Sigmoid colon (tissue), 7 donors: ENCODE measurements around the gene NKX2-1. TPM values are rescaled to one million over a fixed set of nuclear protein-coding genes. Genes with fewer than 3 reads are reported as not detected.

Source experiments
- DNase-seq: peaks from one replicate; pipeline ENCODE4 v3.0.0-alpha.2; 2019
- H3K27ac ChIP-seq, 4 donors: fragments of 200-600 bp; sonication (generic); one replicate each; pipeline ENCODE4 v1.5.1; 2016 to 2019; ENCODE audit warnings: mild to moderate bottlenecking in 1 of 4
- H3K27me3 ChIP-seq, 3 donors: fragments of 200-600 bp; sonication (generic); one replicate each; pipeline ENCODE4 v1.5.1; 2019; ENCODE audit warnings: mild to moderate bottlenecking in 1 of 3
- H3K36me3 ChIP-seq, 4 donors: fragments of 200-600 bp; sonication (generic); one replicate each; pipeline ENCODE4 v1.5.1; 2016 to 2019
- H3K4me1 ChIP-seq, 4 donors: fragments of 200-600 bp; sonication (generic); one replicate each; pipeline ENCODE4 v1.5.1; 2017 to 2019
- H3K4me3 ChIP-seq, 4 donors: fragments of 200-600 bp; sonication (generic); one replicate each; pipeline ENCODE4 v1.5.1; 2017 to 2019; ENCODE audit warnings: mild to moderate bottlenecking in 2 of 4, moderate library complexity in 1 of 4
- H3K9me3 ChIP-seq, 4 donors: fragments of 200-600 bp in 3 of 4; sonication (generic) in 3 of 4; one replicate each; pipeline versions ENCODE4 v1.5.1 to v1.6.1; 2013 to 2019
- CTCF ChIP-seq, 4 experiments: fragments of 450-650 bp in 3 of 4; fragments of 200-600 bp in 1 of 4; IDR thresholded peaks; one replicate each; pipeline ENCODE4 v1.5.1; 2016 to 2019; ENCODE audit warnings: antibody characterized with exemption in 4 of 4, mild to moderate bottlenecking in 3 of 4, moderate library complexity in 2 of 4
- EP300 ChIP-seq, 4 donors: sonication (generic); formaldehyde crosslinking; IDR thresholded peaks; one replicate each; pipeline ENCODE4 v1.6.1; 2017; ENCODE audit warnings: antibody characterized with exemption in 4 of 4
- POLR2A ChIP-seq, 2 donors: fragments of 450-650 bp; IDR thresholded peaks; one replicate each; pipeline ENCODE4 v1.6.1; 2016; ENCODE audit warnings: antibody characterized with exemption in 2 of 2, mild to moderate bottlenecking in 2 of 2, moderate library complexity in 2 of 2
- POLR2AphosphoS5 ChIP-seq, 4 donors: sonication (generic); formaldehyde crosslinking; IDR thresholded peaks; one replicate each; pipeline ENCODE4 v1.6.1; 2017; ENCODE audit warnings: antibody characterized with exemption in 4 of 4
- WGBS, 2 donors: extraction: QIAGEN DNeasy Blood & Tissue Kit; methylation state at CpG; one replicate each; pipeline ENCODE4 v1.1.7; 2013; 5-methylcytosine and 5-hydroxymethylcytosine counted together
- intact Hi-C: fragments of 100-400 bp; cut with DNase I; formaldehyde crosslinking; loops from one replicate; pipeline ENCODE4 v1.15.1; 2023
- polyA plus RNA-seq, 3 donors: library from polyadenylated mRNA; stranded (reverse); fragments of 200-250 nt; gene quantifications; one replicate each; pipeline ENCODE4 v1.2.3, GENCODE V29; 2013
- total RNA-seq, 4 donors: library from RNA; depleted of rRNA; stranded (reverse); fragments of >200 nt; gene quantifications; one replicate each; pipeline ENCODE4 v1.1.0, GENCODE V29; 2016
- donor health status: healthy with polysubstance abuse.
- donor health status: Bipolar disorder and iron deficiency.
- donor health status: healthy.

NKX2-1 gene
- total and polyA plus RNA-seq, 7 donors: not detected

DNA sequence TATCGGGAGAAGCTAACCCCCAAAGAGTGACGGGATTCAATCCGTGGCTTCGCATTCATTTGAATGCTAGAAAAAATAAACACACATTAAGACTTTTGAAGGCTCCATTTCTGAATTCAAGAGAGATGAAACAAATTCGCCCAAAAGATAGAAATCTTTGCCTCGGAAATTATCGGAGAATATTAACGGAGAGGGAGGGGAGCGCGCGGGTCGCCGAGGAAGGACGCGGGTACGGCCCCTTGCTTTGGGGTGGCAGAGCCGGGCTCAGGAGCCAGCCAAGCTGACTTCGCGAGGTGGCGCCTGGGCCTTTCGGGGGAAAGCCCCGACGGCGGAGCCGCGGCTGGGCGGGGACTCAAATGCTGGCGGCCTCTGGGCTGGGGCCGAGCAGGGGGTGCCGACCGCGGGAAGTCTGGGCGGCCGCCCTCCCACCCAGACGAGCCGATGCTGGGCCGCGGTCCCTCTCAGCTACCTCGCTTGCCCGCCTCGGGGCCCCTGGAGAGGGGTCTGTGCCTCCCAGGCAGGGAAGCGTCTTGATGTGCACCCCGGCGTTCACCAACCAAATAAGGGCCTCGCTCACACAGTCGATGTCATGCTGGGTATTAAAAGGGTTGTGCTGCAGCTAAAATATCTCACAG is 14.7 kb downstream of the NKX2-1 start:
- intact Hi-C loops: no loop called here
- peaks cover 48 to 99% (median 68%) of the 10 kb centered on the region in 3 donors for H3K27me3 ChIP-seq
- H3K4me3 ChIP-seq: no peak overlapping the region
- peaks cover 0 to 34% (median 26%) of the 10 kb centered on the region in 4 donors for H3K4me1 ChIP-seq
- H3K9me3 ChIP-seq: no peaks in the 10 kb centered on the region
- no peak overlapping the region for H3K27ac ChIP-seq
- WGBS, 2 donors: 2 to 3% methylated on average over 46 of the region's 46 CpGs
- no peaks in the 10 kb centered on the region for H3K36me3 ChIP-seq
- no peak for DNase-seq
- no peak for TF ChIP-seq CTCF (IDR thresholded peaks at IDR 0.05)
- TF ChIP-seq POLR2A (IDR thresholded peaks at IDR 0.05): no peak
- TF ChIP-seq POLR2AphosphoS5 (IDR thresholded peaks at IDR 0.05): no peak
- no peak for TF ChIP-seq EP300 (IDR thresholded peaks at IDR 0.05)

- H3K27me3 ChIP-seq: peaks cover 43 to 99% (median 68%) of the 10 kb centered on the region in 3 donors
- H3K9me3 ChIP-seq: no peaks in the 10 kb centered on the region
- H3K27ac ChIP-seq: no peak overlapping the region
- H3K4me3 ChIP-seq: no peak overlapping the region
- no peak for TF ChIP-seq POLR2A (IDR thresholded peaks at IDR 0.05)
- no peak for TF ChIP-seq CTCF (IDR thresholded peaks at IDR 0.05)
- no peak for TF ChIP-seq EP300 (IDR thresholded peaks at IDR 0.05)
- TF ChIP-seq POLR2AphosphoS5 (IDR thresholded peaks at IDR 0.05): no peak
- H3K36me3 ChIP-seq: no peaks in the 10 kb centered on the region
- H3K4me1 ChIP-seq: peaks cover 0 to 34% (median 26%) of the 10 kb centered on the region in 4 donors
- intact Hi-C loops: no loop called here
- WGBS, 2 donors: 13 to 26% methylated on average over 6 of the region's 6 CpGs
- DNase-seq: no peak
Observed at GRCh38 chr14:36504771-36505175, 15.3 kb downstream of the NKX2-1 start.

DNA sequence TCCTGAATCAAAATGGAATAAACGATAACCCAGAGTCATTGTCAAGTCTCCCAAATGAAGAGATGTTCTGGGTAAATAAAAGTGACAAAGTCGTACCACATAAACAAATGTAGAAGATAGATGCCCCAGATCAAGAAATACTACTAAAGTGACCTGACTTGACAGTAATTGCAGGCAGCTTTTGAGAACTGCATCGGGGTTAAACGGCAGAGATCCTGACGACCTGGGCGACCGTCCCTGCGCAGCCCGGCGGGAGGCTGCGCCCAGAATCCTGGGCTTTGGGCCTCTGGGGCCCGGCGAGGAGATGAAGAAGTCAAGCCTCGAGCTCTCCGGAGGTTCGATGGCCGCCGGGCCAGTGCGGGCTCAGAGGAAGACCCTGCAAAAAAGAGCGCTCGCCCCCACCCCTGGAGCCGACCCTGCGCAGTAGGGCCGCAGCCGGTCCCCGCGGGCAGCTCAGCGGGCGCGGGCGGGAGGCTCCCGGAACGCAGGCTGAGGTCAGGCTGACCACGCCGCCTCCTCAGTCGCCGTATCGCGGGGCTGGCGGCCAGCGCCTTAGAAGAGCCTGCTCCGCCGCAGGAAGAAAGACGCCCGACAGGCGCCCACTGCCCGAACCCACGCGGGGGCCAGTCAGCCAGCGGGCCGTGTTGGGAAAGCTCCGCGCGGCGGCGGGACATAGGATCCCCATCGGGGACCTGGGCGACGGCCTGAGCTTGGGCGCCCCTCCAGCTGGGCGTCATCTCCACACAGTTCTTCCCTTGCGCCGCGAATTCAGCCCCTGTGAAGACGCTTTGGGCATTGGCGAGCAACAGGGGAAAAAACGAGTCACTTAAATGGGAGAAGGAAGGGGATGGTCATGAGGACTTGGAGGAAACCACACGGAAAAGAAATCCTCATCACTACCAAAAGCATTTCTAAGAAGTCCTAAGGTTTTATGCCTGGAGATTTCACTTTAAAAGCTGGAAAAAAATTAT is 16.0 kb downstream of the NKX2-1 start:
- intact Hi-C loops: no loop called here
- DNase-seq: no peak
- H3K4me1 ChIP-seq: peaks cover 0 to 34% (median 26%) of the 10 kb centered on the region in 4 donors
- peak overlapping the region in 1 of 4 donors; percentile 11 for H3K4me3 ChIP-seq
- WGBS, 2 donors: 5% methylated on average over 68 of the region's 68 CpGs
- no peaks in the 10 kb centered on the region for H3K36me3 ChIP-seq
- TF ChIP-seq POLR2AphosphoS5 (IDR thresholded peaks at IDR 0.05): no peak
- no peak for TF ChIP-seq CTCF (IDR thresholded peaks at IDR 0.05)
- TF ChIP-seq POLR2A (IDR thresholded peaks at IDR 0.05): no peak
- no peak for TF ChIP-seq EP300 (IDR thresholded peaks at IDR 0.05)
- no peak overlapping the region for H3K27ac ChIP-seq
- peaks cover 43 to 99% (median 64%) of the 10 kb centered on the region in 3 donors for H3K27me3 ChIP-seq
- no peaks in the 10 kb centered on the region for H3K9me3 ChIP-seq

DNA sequence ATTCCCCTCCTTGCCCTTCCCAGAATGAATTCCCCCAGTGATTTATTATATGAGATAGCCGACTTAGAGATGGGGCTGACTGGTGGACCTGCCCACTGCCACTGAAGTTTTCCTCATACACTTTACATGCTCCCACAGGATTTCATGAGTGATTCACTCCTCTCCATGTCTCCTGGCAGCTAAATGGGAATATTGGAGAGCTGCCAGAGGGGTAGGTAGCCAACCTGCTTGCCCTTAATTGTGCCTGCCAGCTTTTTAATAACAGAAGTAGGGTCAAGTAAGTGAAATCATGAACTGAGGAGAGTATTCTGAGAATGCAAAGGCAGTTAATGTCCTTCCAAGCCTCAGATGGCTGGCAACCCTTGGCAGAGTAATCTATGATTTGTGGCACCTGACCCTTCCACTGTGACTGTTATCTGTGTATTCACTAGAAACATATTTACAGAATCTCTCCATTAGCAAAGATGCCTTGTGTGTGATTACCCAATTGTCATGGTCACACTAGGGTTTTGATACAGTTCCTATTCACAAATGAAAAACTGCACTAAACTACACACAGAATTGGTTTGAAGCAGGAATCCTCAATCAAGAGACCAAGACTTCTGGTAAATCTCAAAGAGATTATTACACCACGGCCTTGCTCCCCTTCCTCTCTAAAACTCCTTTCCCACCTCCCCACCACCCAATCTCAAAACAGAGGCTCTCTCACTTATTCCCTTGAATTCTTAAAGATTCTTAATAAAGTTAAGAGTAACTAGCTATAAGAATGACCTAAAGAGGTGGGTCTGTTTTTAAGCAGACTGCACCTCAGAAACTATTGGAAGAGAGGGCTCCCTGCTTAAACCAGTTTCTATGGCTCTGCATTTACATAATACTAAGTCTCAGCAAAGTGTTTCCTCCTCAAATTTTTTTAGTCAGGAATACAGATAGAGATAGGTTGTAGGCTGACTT is 17.2 kb downstream of the NKX2-1 start:
- H3K27ac ChIP-seq: no peak overlapping the region
- H3K27me3 ChIP-seq: peaks cover 35 to 97% (median 51%) of the 10 kb centered on the region in 3 donors
- intact Hi-C loops: no loop called here
- 10 to 15% methylated on average over 2 of the region's 2 CpGs for WGBS, 2 donors
- no peak for DNase-seq
- H3K4me3 ChIP-seq: no peak overlapping the region
- H3K9me3 ChIP-seq: no peaks in the 10 kb centered on the region
- TF ChIP-seq POLR2AphosphoS5 (IDR thresholded peaks at IDR 0.05) (no peak), CTCF (IDR thresholded peaks at IDR 0.05) (no peak), EP300 (IDR thresholded peaks at IDR 0.05) (no peak)
- H3K36me3 ChIP-seq: no peaks in the 10 kb centered on the region
- H3K4me1 ChIP-seq: peaks cover 0 to 25% (median 19%) of the 10 kb centered on the region in 4 donors
